Measurements from ENCODE around the gene NOL6. TPM values are rescaled to one million over a fixed set of nuclear protein-coding genes. Genes with fewer than 3 reads are reported as not detected.

NOL6 gene
- total and polyA plus RNA-seq, 2 of the 8 experiments (the other 6 are each of a cell fraction or from before 2014, with no cell fraction given) = 44.0 to 55.0 TPM

DNA sequence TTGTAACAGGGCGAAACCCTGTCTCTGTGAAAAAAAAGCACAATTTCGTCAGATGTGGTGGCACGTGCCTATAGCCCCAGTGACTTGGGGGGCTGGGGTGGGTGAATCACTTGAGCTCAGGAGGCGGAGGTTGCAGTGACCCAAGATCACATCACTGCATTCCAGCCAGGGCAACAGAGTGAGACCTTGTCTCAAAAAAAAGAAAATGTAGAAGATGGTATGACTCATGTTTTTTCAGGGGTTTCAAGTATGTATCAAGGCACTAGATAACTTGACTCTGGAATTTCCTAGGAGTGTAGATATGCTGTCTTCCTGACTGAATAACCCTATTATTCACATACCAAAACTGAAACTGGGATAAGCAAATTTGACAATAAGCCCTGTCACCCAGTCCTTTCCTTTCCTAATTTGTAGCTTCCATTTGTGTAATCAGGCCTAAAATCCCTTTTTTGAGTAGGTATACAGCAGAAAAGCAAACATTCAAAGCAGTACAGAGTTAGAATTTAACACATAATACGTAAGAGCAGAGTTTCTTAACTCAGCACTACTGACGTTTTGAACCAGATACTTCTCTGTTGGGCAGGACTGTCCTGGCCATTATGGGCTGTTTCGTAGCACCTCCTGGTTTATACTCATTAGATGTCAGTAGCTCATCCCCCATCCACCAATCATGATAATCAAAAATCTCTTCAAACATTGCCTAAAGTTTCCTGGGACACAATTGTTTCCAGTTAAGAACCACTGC, 33.1 kb upstream of the NOL6 start:
- H3K9me3 ChIP-seq (ENCODE audit: insufficient read depth in 2 of 2, low read depth in 1 of 2, low read length in 1 of 2) = no peaks in the 10 kb centered on the region
- H2AFZ ChIP-seq (ENCODE audit: low read length) = no peak overlapping the region
- no peak overlapping the region for H3K9ac ChIP-seq (replicated peaks in 1 of 4; ENCODE audit: extremely low read depth in 1 of 4, low read depth in 3 of 4, low read length in 3 of 4)
- no peak overlapping the region for H3K27ac ChIP-seq (ENCODE audit: low read depth, low read length)
- no peak overlapping the region for H3K4me2 ChIP-seq (ENCODE audit: insufficient read depth in 1 of 2, low read depth in 2 of 2, low read length in 2 of 2)
- H4K8ac ChIP-seq (ENCODE audit: extremely low read depth, insufficient read depth, low read length) = no peak overlapping the region
- no peaks in the 10 kb centered on the region for H3K79me2 ChIP-seq (ENCODE audit: control insufficient read depth in 1 of 2, insufficient read depth in 2 of 2, low read length in 2 of 2)
- no peak overlapping the region for H2BK15ac ChIP-seq (ENCODE audit: low read length)
- H2AK5ac ChIP-seq (ENCODE audit: low read depth, low read length) = no peak overlapping the region
- no peak overlapping the region for H2BK12ac ChIP-seq (ENCODE audit: low read depth, low read length)
- no peak overlapping the region for H4K91ac ChIP-seq (replicated peaks; ENCODE audit: insufficient read length, low read length)
- H3K14ac ChIP-seq (ENCODE audit: insufficient read length) = no peak overlapping the region
- no peaks in the 10 kb centered on the region for H4K20me1 ChIP-seq (replicated peaks in 1 of 2; ENCODE audit: control insufficient read depth in 1 of 2, insufficient read depth in 2 of 2, low read length in 2 of 2)
- no peaks in the 10 kb centered on the region; a peak in 1 of 7 replicates for H3K27me3 ChIP-seq (replicated peaks in 1 of 4; ENCODE audit: control insufficient read depth in 3 of 4, extremely low read depth in 1 of 4, insufficient read depth in 3 of 4, low read length in 3 of 4)
- H3K4me1 ChIP-seq (replicated peaks in 1 of 4; ENCODE audit: control insufficient read depth in 3 of 4, insufficient read depth in 4 of 4, low read length in 3 of 4) = no peaks in the 10 kb centered on the region
- H4K5ac ChIP-seq (ENCODE audit: insufficient read length, low read depth, low read length) = no peak overlapping the region
- no peak overlapping the region for H3K56ac ChIP-seq (replicated peaks; ENCODE audit: insufficient read length, low read depth, low read length)
- no peak overlapping the region for H2BK120ac ChIP-seq (replicated peaks; ENCODE audit: low read depth, low read length)
- no peaks in the 10 kb centered on the region for H3K79me1 ChIP-seq (ENCODE audit: low read depth, low read length)
- no peak overlapping the region for H3K4me3 ChIP-seq (ENCODE audit: extremely low read depth in 1 of 4, insufficient read depth in 2 of 4, low read depth in 3 of 4, low read length in 4 of 4)
- no peaks in the 10 kb centered on the region for H3K36me3 ChIP-seq (ENCODE audit: control insufficient read depth in 2 of 4, insufficient read depth in 4 of 4, low read length in 3 of 4)
- POLR2A ChIA-PET (ENCODE audit: partially characterized antibody) = interaction anchor here (1.4 kb wide), 1 partner anchor 10 kb away, joined by 3 read pairs; no protein-coding TSS in a partner anchor
- CTCF ChIA-PET (ENCODE audit: partially characterized antibody) = interaction anchor here (1.2 to 1.4 kb wide), 2 partner anchors 54 to 110 kb away, joined by 3 read pairs; no protein-coding TSS in a partner anchor
- no peak overlapping the region for H3K4ac ChIP-seq (replicated peaks; ENCODE audit: insufficient read length, low read depth, low read length)
- no peak overlapping the region for H3K23ac ChIP-seq (ENCODE audit: insufficient read length)
- FAIRE-seq (no peak), DNase-seq (ENCODE audit: low read depth in 1 of 2, low spot score in 2 of 2) (no peak)
- H3K18ac ChIP-seq (ENCODE audit: extremely low read depth, low read length) = no peak overlapping the region
- no peak overlapping the region for H2BK5ac ChIP-seq (ENCODE audit: low read depth, low read length)
- H3K23me2 ChIP-seq (ENCODE audit: low read depth, low read length) = peaks cover 4% of the 10 kb centered on the region; the same call in 1 of the 2 replicates
- WGBS, 2 experiments (ENCODE audit: extremely low coverage in 1 of 2, insufficient coverage in 1 of 2, insufficient read length in 1 of 2, insufficient replicate concordance in 2 of 2, low coverage in 1 of 2, low lambda C conversion rate in 2 of 2, missing lambda C conversion rate in 1 of 2) = 73% methylated on average over 7 of the region's 7 CpGs; no CpG with 5 or more reads in 1 of the 2 experiments
- H2BK20ac ChIP-seq (ENCODE audit: low read length) = no peak overlapping the region
- TF ChIP-seq, protein P1, sequence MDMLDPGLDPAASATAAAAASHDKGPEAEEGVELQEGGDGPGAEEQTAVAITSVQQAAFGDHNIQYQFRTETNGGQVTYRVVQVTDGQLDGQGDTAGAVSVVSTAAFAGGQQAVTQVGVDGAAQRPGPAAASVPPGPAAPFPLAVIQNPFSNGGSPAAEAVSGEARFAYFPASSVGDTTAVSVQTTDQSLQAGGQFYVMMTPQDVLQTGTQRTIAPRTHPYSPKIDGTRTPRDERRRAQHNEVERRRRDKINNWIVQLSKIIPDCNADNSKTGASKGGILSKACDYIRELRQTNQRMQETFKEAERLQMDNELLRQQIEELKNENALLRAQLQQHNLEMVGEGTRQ (IDR thresholded peaks at IDR 0.05; ENCODE audit: low read length) = no peak
- TF ChIP-seq KDM5A (IDR thresholded peaks at IDR 0.05; ENCODE audit: low read length) = no peak
- TF ChIP-seq E2F6 (IDR thresholded peaks at IDR 0.05) = no peak
- TF ChIP-seq, protein P2, sequence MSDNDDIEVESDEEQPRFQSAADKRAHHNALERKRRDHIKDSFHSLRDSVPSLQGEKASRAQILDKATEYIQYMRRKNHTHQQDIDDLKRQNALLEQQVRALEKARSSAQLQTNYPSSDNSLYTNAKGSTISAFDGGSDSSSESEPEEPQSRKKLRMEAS (IDR thresholded peaks at IDR 0.05) = no peak
- no peak for TF ChIP-seq CBX5 (IDR thresholded peaks at IDR 0.05; ENCODE audit: low read depth, low read length)
- TF ChIP-seq GABPA (IDR thresholded peaks at IDR 0.05; ENCODE audit: borderline replicate concordance, insufficient read depth, low read length) = no peak
- no peak for TF ChIP-seq TEAD4 (IDR thresholded peaks at IDR 0.05; ENCODE audit: low read depth, low read length)
- TF ChIP-seq SP2 (IDR thresholded peaks at IDR 0.05; ENCODE audit: low read length) = no peak
- TF ChIP-seq HDAC6 (IDR thresholded peaks at IDR 0.05; ENCODE audit: low read depth, low read length) = no peak
- no peak for TF ChIP-seq BRCA1 (IDR thresholded peaks at IDR 0.05; ENCODE audit: low read depth, low read length)
- no peak for TF ChIP-seq SUZ12 (IDR thresholded peaks at IDR 0.05; ENCODE audit: low read length)
